Natural killer cell (primary cell): ENCODE measurements around the gene TRERF1. TPM values are rescaled to one million over a fixed set of nuclear protein-coding genes. Genes with fewer than 3 reads are reported as not detected.

Experiments used
- ATAC-seq, 3 donors: fragments of 150-1000 bp in 2 of 3; fragments of 200-7000 bp in 1 of 3; cut with Tn5 transposase; 1 replicate in 1 of 3; 2 replicates in 2 of 3; pipeline ENCODE4 v1.10.0; 2021; ENCODE audit warnings: mild to moderate bottlenecking in 2 of 3, moderate library complexity in 2 of 3
- DNase-seq, 2 donors: peaks; one replicate each; pipeline versions ENCODE4 v3.0.0 to v3.0.0-alpha.2; 2013 to 2021; ENCODE audit warnings: mixed read lengths in 1 of 2
- H3K27ac ChIP-seq: one replicate; pipeline ENCODE4 v1.5.1; 2013; ENCODE audit warnings: mild to moderate bottlenecking, low read length
- H3K27me3 ChIP-seq: one replicate; pipeline ENCODE4 v1.6.1; 2013; ENCODE audit warnings: low read length; ENCODE audit not compliant: control insufficient read depth, insufficient read depth
- H3K36me3 ChIP-seq: one replicate; pipeline ENCODE4 v1.6.1; 2013; ENCODE audit warnings: low read length; ENCODE audit not compliant: control insufficient read depth, insufficient read depth
- H3K4me1 ChIP-seq: one replicate; pipeline ENCODE4 v1.6.1; 2013; ENCODE audit warnings: low read length; ENCODE audit not compliant: control insufficient read depth, insufficient read depth
- H3K4me3 ChIP-seq: one replicate; pipeline ENCODE4 v1.5.1; 2013; ENCODE audit warnings: low read length
- H3K9me3 ChIP-seq: one replicate; pipeline ENCODE4 v1.6.1; 2013; ENCODE audit warnings: low read length; ENCODE audit not compliant: control insufficient read depth, insufficient read depth
- H3K27ac Mint-ChIP-seq, 2 donors: one replicate each; pipeline ENCODE4 v1.8.0; 2022; ENCODE audit warnings: mild to moderate bottlenecking in 2 of 2, mixed read lengths in 2 of 2, moderate library complexity in 1 of 2
- H3K27me3 Mint-ChIP-seq, 2 donors: one replicate each; pipeline ENCODE4 v1.8.0; 2022; ENCODE audit warnings: low read depth in 2 of 2, mixed read lengths in 2 of 2
- H3K36me3 Mint-ChIP-seq: one replicate; pipeline ENCODE4 v1.8.0; 2022; ENCODE audit warnings: mixed read lengths
- H3K4me1 Mint-ChIP-seq, 2 donors: one replicate each; pipeline ENCODE4 v1.8.0; 2022; ENCODE audit warnings: mixed read lengths in 2 of 2
- H3K4me3 Mint-ChIP-seq: one replicate; pipeline ENCODE4 v1.8.0; 2022; ENCODE audit warnings: mild to moderate bottlenecking, moderate library complexity, mixed read lengths
- H3K9me3 Mint-ChIP-seq, 2 donors: one replicate each; pipeline ENCODE4 v1.8.0; 2022; ENCODE audit warnings: mixed read lengths in 2 of 2
- CTCF ChIP-seq: fragments of 200-600 bp; IDR thresholded peaks from one replicate; pipeline ENCODE4 v1.8.0; 2022; ENCODE audit warnings: antibody characterized with exemption
- WGBS: methylation state at CpG from one replicate; pipeline ENCODE4 v1.1.7; 2013; ENCODE audit warnings: missing lambda C conversion rate; ENCODE audit not compliant: insufficient coverage; 5-methylcytosine and 5-hydroxymethylcytosine counted together
- intact Hi-C: fragments of 100-400 bp; cut with micrococcal nuclease; formaldehyde crosslinking; loops from one replicate; pipeline ENCODE4 v1.14.2; 2022
- total RNA-seq, 4 donors: library from RNA; stranded (reverse); fragments of 120-200 nt in 1 of 4; gene quantifications; one replicate each; pipeline versions ENCODE4 v1.2.3 to v1.2.4, GENCODE V29; 2013 to 2022

The TRERF1 gene
- total RNA-seq, 3 donors from 2014 or later (not counting 1 experiment from before 2014, with no cell fraction given) = 34.6 to 42.3 (median 38.6) TPM

DNA sequence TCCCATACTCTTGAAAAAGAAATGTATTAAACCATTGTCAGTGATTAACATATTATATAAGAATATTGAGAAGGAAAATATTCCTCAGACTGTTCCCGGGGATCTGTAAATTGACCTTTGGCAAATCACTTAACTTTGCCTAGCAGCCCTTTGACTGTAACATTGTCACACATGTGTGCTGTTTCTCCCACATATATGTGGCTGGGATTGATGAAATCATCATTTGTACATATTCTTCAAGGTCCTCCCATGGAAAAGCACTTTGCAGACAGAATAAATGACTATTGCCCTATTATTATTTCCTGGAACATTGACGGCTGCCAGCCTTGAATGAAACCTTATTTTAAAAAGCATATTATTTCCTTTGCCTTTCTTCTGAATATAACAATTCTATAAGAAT is 36.4 kb upstream of the TRERF1 start:
- no peak overlapping the region for H3K27ac ChIP-seq
- H3K27ac Mint-ChIP-seq = no peak overlapping the region
- no peak overlapping the region for H3K4me3 Mint-ChIP-seq
- no peaks in the 10 kb centered on the region for H3K9me3 Mint-ChIP-seq
- WGBS = 90% methylated on average over 1 of the region's 2 CpGs
- H3K27me3 ChIP-seq = no peaks in the 10 kb centered on the region
- H3K27me3 Mint-ChIP-seq = no peaks in the 10 kb centered on the region
- no peak for TF ChIP-seq CTCF
- H3K4me1 Mint-ChIP-seq = no peaks in the 10 kb centered on the region
- H3K9me3 ChIP-seq = no peaks in the 10 kb centered on the region
- ATAC-seq = no peak
- no peak for DNase-seq
- H3K4me1 ChIP-seq = no peaks in the 10 kb centered on the region
- H3K36me3 Mint-ChIP-seq = no peaks in the 10 kb centered on the region
- H3K36me3 ChIP-seq = no peaks in the 10 kb centered on the region
- H3K4me3 ChIP-seq = no peak overlapping the region
- intact Hi-C loops = no loop called here

GRCh38 chr6:42484261-42484660 is 32.5 kb upstream of the TRERF1 start:
- H3K4me1 Mint-ChIP-seq = no peaks in the 10 kb centered on the region
- TF ChIP-seq CTCF = no peak
- intact Hi-C loops = no loop called here
- Histone ChIP-seq H3K4me3 (no peak overlapping the region), H3K9me3 (no peaks in the 10 kb centered on the region), H3K27ac (no peak overlapping the region), H3K36me3 (no peaks in the 10 kb centered on the region), H3K27me3 (no peaks in the 10 kb centered on the region), H3K4me1 (no peaks in the 10 kb centered on the region)
- DNase-seq = no peak
- H3K36me3 Mint-ChIP-seq = no peaks in the 10 kb centered on the region
- 65% methylated on average over 1 of the region's 1 CpG for WGBS
- ATAC-seq = no peak
- no peaks in the 10 kb centered on the region for H3K27me3 Mint-ChIP-seq
- no peaks in the 10 kb centered on the region for H3K9me3 Mint-ChIP-seq
- H3K4me3 Mint-ChIP-seq = no peak overlapping the region
- H3K27ac Mint-ChIP-seq = no peak overlapping the region

GRCh38 chr6:42482174-42482573 is 30.4 kb upstream of the TRERF1 start:
- no peak for DNase-seq
- Mint-ChIP-seq H3K36me3 (no peaks in the 10 kb centered on the region), H3K27me3 (no peaks in the 10 kb centered on the region), H3K9me3 (no peaks in the 10 kb centered on the region), H3K4me3 (no peak overlapping the region), H3K27ac (no peak overlapping the region), H3K4me1 (no peaks in the 10 kb centered on the region)
- no peak for ATAC-seq
- no peak for TF ChIP-seq CTCF
- Histone ChIP-seq H3K4me3 (no peak overlapping the region), H3K27me3 (no peaks in the 10 kb centered on the region), H3K9me3 (no peaks in the 10 kb centered on the region), H3K27ac (no peak overlapping the region), H3K36me3 (no peaks in the 10 kb centered on the region), H3K4me1 (no peaks in the 10 kb centered on the region)
- intact Hi-C loops = no loop called here
- 75% methylated on average over 1 of the region's 1 CpG for WGBS

GRCh38 chr6:42471714-42472113 is 20.0 kb upstream of the TRERF1 start:
- intact Hi-C loops = loop anchor here (1.0 kb wide), 1 partner anchor 18 kb away; no protein-coding TSS in a partner anchor
- H3K9me3 ChIP-seq = peaks cover 4% of the 10 kb centered on the region
- ATAC-seq (no peak), DNase-seq (no peak)
- Mint-ChIP-seq H3K36me3 (peaks cover 7% of the 10 kb centered on the region), H3K27me3 (no peaks in the 10 kb centered on the region), H3K4me3 (no peak overlapping the region), H3K9me3 (peaks cover 4 to 11% of the 10 kb centered on the region in 2 donors), H3K4me1 (no peaks in the 10 kb centered on the region), H3K27ac (no peak overlapping the region)
- no peaks in the 10 kb centered on the region for H3K36me3 ChIP-seq
- 83% methylated on average over 3 of the region's 3 CpGs for WGBS
- no peaks in the 10 kb centered on the region for H3K4me1 ChIP-seq
- no peak overlapping the region for H3K27ac ChIP-seq
- H3K27me3 ChIP-seq = no peaks in the 10 kb centered on the region
- no peak overlapping the region for H3K4me3 ChIP-seq
- no peak for TF ChIP-seq CTCF
